Ishikawa (cell line): ENCODE data around the gene CHIC2.

Experiments
- RAD21 ChIP-seq: IDR thresholded peaks from 2 replicates; pipeline ENCODE4 v1.6.1; 2012; ENCODE audit warnings: low read depth
- TCF12 ChIP-seq: IDR thresholded peaks from 2 replicates; pipeline ENCODE4 v1.6.1; 2012; ENCODE audit warnings: low read depth
- TF ChIP-seq, protein P1 (sequence below): IDR thresholded peaks from 2 replicates; pipeline ENCODE4 v1.6.1; 2012
- TF ChIP-seq, protein P2 (sequence below): IDR thresholded peaks from 2 replicates; pipeline ENCODE4 v1.6.1; 2012; ENCODE audit warnings: low read depth, mild to moderate bottlenecking

GRCh38 chr4:54061873-54062272 is 2.5 kb downstream of the CHIC2 start:
- TF ChIP-seq, protein P1, sequence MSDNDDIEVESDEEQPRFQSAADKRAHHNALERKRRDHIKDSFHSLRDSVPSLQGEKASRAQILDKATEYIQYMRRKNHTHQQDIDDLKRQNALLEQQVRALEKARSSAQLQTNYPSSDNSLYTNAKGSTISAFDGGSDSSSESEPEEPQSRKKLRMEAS = no peak
- TF ChIP-seq RAD21 (no peak), TCF12 (no peak)
- TF ChIP-seq, protein P2, sequence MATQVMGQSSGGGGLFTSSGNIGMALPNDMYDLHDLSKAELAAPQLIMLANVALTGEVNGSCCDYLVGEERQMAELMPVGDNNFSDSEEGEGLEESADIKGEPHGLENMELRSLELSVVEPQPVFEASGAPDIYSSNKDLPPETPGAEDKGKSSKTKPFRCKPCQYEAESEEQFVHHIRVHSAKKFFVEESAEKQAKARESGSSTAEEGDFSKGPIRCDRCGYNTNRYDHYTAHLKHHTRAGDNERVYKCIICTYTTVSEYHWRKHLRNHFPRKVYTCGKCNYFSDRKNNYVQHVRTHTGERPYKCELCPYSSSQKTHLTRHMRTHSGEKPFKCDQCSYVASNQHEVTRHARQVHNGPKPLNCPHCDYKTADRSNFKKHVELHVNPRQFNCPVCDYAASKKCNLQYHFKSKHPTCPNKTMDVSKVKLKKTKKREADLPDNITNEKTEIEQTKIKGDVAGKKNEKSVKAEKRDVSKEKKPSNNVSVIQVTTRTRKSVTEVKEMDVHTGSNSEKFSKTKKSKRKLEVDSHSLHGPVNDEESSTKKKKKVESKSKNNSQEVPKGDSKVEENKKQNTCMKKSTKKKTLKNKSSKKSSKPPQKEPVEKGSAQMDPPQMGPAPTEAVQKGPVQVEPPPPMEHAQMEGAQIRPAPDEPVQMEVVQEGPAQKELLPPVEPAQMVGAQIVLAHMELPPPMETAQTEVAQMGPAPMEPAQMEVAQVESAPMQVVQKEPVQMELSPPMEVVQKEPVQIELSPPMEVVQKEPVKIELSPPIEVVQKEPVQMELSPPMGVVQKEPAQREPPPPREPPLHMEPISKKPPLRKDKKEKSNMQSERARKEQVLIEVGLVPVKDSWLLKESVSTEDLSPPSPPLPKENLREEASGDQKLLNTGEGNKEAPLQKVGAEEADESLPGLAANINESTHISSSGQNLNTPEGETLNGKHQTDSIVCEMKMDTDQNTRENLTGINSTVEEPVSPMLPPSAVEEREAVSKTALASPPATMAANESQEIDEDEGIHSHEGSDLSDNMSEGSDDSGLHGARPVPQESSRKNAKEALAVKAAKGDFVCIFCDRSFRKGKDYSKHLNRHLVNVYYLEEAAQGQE = no peak
